ENCODE results near the gene MFSD1. TPM values are rescaled to one million over a fixed set of nuclear protein-coding genes. Genes with fewer than 3 reads are reported as not detected.

The MFSD1 gene
- total and polyA plus RNA-seq, 2 experiments from 2014 or later = 4.3 to 28.4 TPM

DNA sequence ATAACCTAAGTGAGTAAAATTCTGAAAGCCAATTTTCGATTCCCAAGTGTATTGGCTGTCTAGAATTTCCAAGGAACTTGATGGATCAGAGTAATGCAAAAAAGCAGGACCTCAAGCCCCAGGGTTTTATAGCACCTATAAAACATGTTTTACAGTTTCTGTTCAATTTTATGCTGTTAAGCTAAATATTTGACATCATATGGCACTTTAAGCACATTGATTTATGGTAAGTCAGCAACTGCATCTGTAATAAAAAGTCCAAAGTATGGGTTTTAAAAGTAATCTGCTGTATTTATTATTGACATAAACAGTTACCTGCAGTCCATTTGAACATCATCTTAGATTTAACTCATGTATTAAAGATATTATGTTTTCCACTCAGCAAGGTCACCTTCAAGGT is 20.0 kb upstream of the MFSD1 start:
- Mint-ChIP-seq H3K36me3 (ENCODE audit: low read depth) (no peaks in the 10 kb centered on the region), H3K4me3 (no peak overlapping the region), H3K9me3 (no peaks in the 10 kb centered on the region), H3K27me3 (ENCODE audit: insufficient read depth, low read depth, poor library complexity) (peaks cover 3% of the 10 kb centered on the region), H3K27ac (no peak overlapping the region), H3K4me1 (no peaks in the 10 kb centered on the region)
- Histone ChIP-seq H4K20me1 (replicated peaks; ENCODE audit: insufficient read depth) (no peaks in the 10 kb centered on the region; the same call in 1 of the 2 replicates), H3K36me3 (ENCODE audit: insufficient read depth) (no peaks in the 10 kb centered on the region), H3K4me1 (ENCODE audit: insufficient read depth) (no peaks in the 10 kb centered on the region), H3K9me2 (ENCODE audit: insufficient read depth) (no peaks in the 10 kb centered on the region), H3F3A (replicated peaks; ENCODE audit: low read depth) (no peaks in the 10 kb centered on the region), H3K27ac (ENCODE audit: low read depth) (no peak overlapping the region), H3K27me3 (ENCODE audit: insufficient read depth) (no peaks in the 10 kb centered on the region), H2AFZ (no peak overlapping the region), H3K4me2 (no peak overlapping the region), H3K4me3 (no peak overlapping the region), H3K79me2 (replicated peaks; ENCODE audit: insufficient read depth) (no peaks in the 10 kb centered on the region)
- ATAC-seq = no peak
- no peak for DNase-seq (ENCODE audit: low spot score)
- no peak for TF ChIP-seq STAT1 (IDR thresholded peaks at IDR 0.05; ENCODE audit: unreplicated experiment)
- TF ChIP-seq POLR2AphosphoS5 (IDR thresholded peaks at IDR 0.05; ENCODE audit: low read depth) = no peak
- TF ChIP-seq JUNB (IDR thresholded peaks at IDR 0.05; ENCODE audit: unreplicated experiment) = no peak
- no peak for TF ChIP-seq EZH2 (IDR thresholded peaks at IDR 0.05; ENCODE audit: low read depth, unreplicated experiment)
- no peak for TF ChIP-seq NANOG (IDR thresholded peaks at IDR 0.05; ENCODE audit: borderline replicate concordance)
- TF ChIP-seq, protein P1, sequence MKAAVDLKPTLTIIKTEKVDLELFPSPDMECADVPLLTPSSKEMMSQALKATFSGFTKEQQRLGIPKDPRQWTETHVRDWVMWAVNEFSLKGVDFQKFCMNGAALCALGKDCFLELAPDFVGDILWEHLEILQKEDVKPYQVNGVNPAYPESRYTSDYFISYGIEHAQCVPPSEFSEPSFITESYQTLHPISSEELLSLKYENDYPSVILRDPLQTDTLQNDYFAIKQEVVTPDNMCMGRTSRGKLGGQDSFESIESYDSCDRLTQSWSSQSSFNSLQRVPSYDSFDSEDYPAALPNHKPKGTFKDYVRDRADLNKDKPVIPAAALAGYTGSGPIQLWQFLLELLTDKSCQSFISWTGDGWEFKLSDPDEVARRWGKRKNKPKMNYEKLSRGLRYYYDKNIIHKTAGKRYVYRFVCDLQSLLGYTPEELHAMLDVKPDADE (IDR thresholded peaks at IDR 0.05) = no peak
- no peak for TF ChIP-seq ZNF114 (CRISPR knock-in tag; IDR thresholded peaks at IDR 0.05)
- TF ChIP-seq ZNF331 (CRISPR knock-in tag; IDR thresholded peaks at IDR 0.05; ENCODE audit: low read depth) = no peak
- TF ChIP-seq, protein P2, sequence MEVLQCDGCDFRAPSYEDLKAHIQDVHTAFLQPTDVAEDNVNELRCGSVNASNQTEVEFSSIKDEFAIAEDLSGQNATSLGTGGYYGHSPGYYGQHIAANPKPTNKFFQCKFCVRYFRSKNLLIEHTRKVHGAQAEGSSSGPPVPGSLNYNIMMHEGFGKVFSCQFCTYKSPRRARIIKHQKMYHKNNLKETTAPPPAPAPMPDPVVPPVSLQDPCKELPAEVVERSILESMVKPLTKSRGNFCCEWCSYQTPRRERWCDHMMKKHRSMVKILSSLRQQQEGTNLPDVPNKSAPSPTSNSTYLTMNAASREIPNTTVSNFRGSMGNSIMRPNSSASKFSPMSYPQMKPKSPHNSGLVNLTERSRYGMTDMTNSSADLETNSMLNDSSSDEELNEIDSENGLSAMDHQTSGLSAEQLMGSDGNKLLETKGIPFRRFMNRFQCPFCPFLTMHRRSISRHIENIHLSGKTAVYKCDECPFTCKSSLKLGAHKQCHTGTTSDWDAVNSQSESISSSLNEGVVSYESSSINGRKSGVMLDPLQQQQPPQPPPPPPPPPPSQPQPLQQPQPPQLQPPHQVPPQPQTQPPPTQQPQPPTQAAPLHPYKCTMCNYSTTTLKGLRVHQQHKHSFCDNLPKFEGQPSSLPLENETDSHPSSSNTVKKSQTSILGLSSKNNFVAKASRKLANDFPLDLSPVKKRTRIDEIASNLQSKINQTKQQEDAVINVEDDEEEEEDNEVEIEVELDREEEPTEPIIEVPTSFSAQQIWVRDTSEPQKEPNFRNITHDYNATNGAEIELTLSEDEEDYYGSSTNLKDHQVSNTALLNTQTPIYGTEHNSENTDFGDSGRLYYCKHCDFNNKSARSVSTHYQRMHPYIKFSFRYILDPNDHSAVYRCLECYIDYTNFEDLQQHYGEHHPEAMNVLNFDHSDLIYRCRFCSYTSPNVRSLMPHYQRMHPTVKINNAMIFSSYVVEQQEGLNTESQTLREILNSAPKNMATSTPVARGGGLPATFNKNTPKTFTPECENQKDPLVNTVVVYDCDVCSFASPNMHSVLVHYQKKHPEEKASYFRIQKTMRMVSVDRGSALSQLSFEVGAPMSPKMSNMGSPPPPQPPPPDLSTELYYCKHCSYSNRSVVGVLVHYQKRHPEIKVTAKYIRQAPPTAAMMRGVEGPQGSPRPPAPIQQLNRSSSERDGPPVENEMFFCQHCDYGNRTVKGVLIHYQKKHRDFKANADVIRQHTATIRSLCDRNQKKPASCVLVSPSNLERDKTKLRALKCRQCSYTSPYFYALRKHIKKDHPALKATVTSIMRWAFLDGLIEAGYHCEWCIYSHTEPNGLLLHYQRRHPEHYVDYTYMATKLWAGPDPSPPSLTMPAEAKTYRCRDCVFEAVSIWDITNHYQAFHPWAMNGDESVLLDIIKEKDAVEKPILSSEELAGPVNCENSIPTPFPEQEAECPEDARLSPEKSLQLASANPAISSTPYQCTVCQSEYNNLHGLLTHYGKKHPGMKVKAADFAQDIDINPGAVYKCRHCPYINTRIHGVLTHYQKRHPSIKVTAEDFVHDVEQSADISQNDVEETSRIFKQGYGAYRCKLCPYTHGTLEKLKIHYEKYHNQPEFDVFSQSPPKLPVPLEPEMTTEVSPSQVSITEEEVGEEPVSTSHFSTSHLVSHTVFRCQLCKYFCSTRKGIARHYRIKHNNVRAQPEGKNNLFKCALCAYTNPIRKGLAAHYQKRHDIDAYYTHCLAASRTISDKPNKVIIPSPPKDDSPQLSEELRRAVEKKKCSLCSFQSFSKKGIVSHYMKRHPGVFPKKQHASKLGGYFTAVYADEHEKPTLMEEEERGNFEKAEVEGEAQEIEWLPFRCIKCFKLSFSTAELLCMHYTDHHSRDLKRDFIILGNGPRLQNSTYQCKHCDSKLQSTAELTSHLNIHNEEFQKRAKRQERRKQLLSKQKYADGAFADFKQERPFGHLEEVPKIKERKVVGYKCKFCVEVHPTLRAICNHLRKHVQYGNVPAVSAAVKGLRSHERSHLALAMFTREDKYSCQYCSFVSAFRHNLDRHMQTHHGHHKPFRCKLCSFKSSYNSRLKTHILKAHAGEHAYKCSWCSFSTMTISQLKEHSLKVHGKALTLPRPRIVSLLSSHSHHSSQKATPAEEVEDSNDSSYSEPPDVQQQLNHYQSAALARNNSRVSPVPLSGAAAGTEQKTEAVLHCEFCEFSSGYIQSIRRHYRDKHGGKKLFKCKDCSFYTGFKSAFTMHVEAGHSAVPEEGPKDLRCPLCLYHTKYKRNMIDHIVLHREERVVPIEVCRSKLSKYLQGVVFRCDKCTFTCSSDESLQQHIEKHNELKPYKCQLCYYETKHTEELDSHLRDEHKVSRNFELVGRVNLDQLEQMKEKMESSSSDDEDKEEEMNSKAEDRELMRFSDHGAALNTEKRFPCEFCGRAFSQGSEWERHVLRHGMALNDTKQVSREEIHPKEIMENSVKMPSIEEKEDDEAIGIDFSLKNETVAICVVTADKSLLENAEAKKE (CRISPR knock-in tag; IDR thresholded peaks at IDR 0.05) = no peak
- TF ChIP-seq, protein P3, sequence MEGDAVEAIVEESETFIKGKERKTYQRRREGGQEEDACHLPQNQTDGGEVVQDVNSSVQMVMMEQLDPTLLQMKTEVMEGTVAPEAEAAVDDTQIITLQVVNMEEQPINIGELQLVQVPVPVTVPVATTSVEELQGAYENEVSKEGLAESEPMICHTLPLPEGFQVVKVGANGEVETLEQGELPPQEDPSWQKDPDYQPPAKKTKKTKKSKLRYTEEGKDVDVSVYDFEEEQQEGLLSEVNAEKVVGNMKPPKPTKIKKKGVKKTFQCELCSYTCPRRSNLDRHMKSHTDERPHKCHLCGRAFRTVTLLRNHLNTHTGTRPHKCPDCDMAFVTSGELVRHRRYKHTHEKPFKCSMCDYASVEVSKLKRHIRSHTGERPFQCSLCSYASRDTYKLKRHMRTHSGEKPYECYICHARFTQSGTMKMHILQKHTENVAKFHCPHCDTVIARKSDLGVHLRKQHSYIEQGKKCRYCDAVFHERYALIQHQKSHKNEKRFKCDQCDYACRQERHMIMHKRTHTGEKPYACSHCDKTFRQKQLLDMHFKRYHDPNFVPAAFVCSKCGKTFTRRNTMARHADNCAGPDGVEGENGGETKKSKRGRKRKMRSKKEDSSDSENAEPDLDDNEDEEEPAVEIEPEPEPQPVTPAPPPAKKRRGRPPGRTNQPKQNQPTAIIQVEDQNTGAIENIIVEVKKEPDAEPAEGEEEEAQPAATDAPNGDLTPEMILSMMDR (conservative IDR thresholded peaks at IDR 0.05; ENCODE audit: low read depth in 2 of 2) = no peak
- no peak for TF ChIP-seq EZH2phosphoT487 (IDR thresholded peaks at IDR 0.05; ENCODE audit: unreplicated experiment)
- TF ChIP-seq CREB1 (CRISPR knock-in tag; IDR thresholded peaks at IDR 0.05; ENCODE audit: low read depth) = no peak
- TF ChIP-seq, protein P4, sequence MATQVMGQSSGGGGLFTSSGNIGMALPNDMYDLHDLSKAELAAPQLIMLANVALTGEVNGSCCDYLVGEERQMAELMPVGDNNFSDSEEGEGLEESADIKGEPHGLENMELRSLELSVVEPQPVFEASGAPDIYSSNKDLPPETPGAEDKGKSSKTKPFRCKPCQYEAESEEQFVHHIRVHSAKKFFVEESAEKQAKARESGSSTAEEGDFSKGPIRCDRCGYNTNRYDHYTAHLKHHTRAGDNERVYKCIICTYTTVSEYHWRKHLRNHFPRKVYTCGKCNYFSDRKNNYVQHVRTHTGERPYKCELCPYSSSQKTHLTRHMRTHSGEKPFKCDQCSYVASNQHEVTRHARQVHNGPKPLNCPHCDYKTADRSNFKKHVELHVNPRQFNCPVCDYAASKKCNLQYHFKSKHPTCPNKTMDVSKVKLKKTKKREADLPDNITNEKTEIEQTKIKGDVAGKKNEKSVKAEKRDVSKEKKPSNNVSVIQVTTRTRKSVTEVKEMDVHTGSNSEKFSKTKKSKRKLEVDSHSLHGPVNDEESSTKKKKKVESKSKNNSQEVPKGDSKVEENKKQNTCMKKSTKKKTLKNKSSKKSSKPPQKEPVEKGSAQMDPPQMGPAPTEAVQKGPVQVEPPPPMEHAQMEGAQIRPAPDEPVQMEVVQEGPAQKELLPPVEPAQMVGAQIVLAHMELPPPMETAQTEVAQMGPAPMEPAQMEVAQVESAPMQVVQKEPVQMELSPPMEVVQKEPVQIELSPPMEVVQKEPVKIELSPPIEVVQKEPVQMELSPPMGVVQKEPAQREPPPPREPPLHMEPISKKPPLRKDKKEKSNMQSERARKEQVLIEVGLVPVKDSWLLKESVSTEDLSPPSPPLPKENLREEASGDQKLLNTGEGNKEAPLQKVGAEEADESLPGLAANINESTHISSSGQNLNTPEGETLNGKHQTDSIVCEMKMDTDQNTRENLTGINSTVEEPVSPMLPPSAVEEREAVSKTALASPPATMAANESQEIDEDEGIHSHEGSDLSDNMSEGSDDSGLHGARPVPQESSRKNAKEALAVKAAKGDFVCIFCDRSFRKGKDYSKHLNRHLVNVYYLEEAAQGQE (IDR thresholded peaks at IDR 0.05; ENCODE audit: unreplicated experiment) = no peak

Data from GM23338 (cell line).